Neural cell (in vitro differentiated cells): Measurements from ENCODE around the gene MTFP1.
"Not testable (repeated sequence)": the region's sequence is repeated elsewhere in the genome, so short reads cannot be mapped to it uniquely, and the experiment has no call there.

Experiments
- CTCF ChIP-seq: fragments of 450-650 bp; IDR thresholded peaks from 2 replicates; pipeline ENCODE4 v1.5.1; 2014; ENCODE audit warnings: antibody characterized with exemption, mild to moderate bottlenecking, moderate library complexity; ENCODE audit not compliant: poor library complexity, severe bottlenecking
- EP300 ChIP-seq: fragments of 450-650 bp; conservative IDR thresholded peaks from 2 replicates; pipeline ENCODE4 v1.6.1; 2014; ENCODE audit warnings: antibody characterized with exemption, mild to moderate bottlenecking, moderate library complexity; ENCODE audit not compliant: poor library complexity, severe bottlenecking
- EZH2 ChIP-seq: fragments of 200-600, 300-800 bp; shearing (Covaris generic), sonication (generic); IDR thresholded peaks from 2 replicates; pipeline ENCODE4 v1.6.1; 2014; ENCODE audit warnings: antibody characterized with exemption, low read length, borderline replicate concordance, mild to moderate bottlenecking; ENCODE audit not compliant: insufficient read depth, poor library complexity, severe bottlenecking
- REST ChIP-seq: IDR thresholded peaks from 2 replicates; pipeline ENCODE4 v1.6.1; 2012; ENCODE audit warnings: borderline replicate concordance

GRCh38 chr22:30402766-30403104 is 22.8 kb upstream of the MTFP1 start:
- TF ChIP-seq CTCF, EZH2, REST, EP300: not testable (repeated sequence)
